ENCODE data around the gene CARD19. TPM values are rescaled to one million over a fixed set of nuclear protein-coding genes. Genes with fewer than 3 reads are reported as not detected.

Gene CARD19
- total and polyA plus RNA-seq, 2 donors (not counting 1 experiment from before 2014, with no cell fraction given), result 31.9 to 63.4 TPM

DNA sequence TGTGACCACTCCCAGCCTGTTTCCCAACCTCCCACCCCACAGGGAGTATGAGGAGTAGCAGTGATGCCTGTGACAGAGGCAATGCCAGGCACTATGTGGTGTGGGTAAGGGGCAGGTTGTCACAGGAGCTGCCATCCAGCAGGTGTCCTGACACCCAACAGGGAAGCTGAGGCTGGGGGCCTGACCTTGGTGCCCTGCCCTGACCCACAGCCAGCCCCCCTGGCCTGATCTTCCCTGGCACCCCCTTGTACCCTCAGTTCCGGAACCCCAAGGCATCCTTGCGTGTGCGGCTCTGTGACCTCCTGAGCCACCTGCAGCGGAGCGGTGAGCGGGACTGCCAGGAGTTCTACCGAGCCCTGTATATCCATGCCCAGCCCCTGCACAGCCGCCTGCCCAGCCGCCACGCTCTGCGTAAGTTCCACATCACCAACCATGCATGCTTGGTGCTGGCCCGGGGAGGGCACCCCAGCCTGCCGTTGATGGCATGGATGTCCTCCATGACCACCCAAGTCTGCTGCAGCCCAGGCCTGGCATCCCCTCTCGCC lies 14.4 kb downstream of the CARD19 start:
- no peaks in the 10 kb centered on the region for H3K9me3 Mint-ChIP-seq (ENCODE audit: insufficient read depth)
- intact Hi-C loops (cut with micrococcal nuclease), result no loop called here
- no peaks in the 10 kb centered on the region for H3K27me3 ChIP-seq (replicated peaks in 1 of 4; ENCODE audit: control extremely low read depth in 1 of 4, control insufficient read depth in 3 of 4, insufficient read depth in 4 of 4, low read length in 3 of 4)
- ATAC-seq (ENCODE audit: low read depth) (no peak), DNase-seq (peak; percentile 24)
- peak overlapping the region; percentile 18 for H3K4me2 ChIP-seq (replicated peaks; ENCODE audit: low read depth, low read length, poor library complexity, severe bottlenecking)
- POLR2A ChIA-PET, result no interaction called here
- H3K27ac Mint-ChIP-seq, result no peak overlapping the region
- peaks cover 44% of the 10 kb centered on the region for H3K79me2 ChIP-seq (ENCODE audit: control insufficient read depth, insufficient read depth, low read length)
- CTCF ChIA-PET, result interaction anchor here (1.2 to 5.6 kb wide), 9 partner anchors 9 to 192 kb away, joined by 3 to 53 read pairs (median 25); partner anchors contain the start of gene CARD19
- H3K9me3 ChIP-seq (ENCODE audit: control extremely low read depth in 1 of 3, control insufficient read depth in 2 of 3, insufficient read depth in 1 of 3, low read length in 2 of 3), result no peaks in the 10 kb centered on the region
- H3K9ac ChIP-seq (ENCODE audit: low read length), result no peak overlapping the region
- no peak for TF ChIP-seq EZH2 (IDR thresholded peaks at IDR 0.05; ENCODE audit: borderline replicate concordance, insufficient read depth, low read depth, low read length, poor library complexity, severe bottlenecking)
- TF ChIP-seq, protein P1, sequence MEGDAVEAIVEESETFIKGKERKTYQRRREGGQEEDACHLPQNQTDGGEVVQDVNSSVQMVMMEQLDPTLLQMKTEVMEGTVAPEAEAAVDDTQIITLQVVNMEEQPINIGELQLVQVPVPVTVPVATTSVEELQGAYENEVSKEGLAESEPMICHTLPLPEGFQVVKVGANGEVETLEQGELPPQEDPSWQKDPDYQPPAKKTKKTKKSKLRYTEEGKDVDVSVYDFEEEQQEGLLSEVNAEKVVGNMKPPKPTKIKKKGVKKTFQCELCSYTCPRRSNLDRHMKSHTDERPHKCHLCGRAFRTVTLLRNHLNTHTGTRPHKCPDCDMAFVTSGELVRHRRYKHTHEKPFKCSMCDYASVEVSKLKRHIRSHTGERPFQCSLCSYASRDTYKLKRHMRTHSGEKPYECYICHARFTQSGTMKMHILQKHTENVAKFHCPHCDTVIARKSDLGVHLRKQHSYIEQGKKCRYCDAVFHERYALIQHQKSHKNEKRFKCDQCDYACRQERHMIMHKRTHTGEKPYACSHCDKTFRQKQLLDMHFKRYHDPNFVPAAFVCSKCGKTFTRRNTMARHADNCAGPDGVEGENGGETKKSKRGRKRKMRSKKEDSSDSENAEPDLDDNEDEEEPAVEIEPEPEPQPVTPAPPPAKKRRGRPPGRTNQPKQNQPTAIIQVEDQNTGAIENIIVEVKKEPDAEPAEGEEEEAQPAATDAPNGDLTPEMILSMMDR (IDR thresholded peaks at IDR 0.05), result no peak
- peaks cover 21 to 29% of the 10 kb centered on the region in 2 donors for H3K4me1 ChIP-seq (ENCODE audit: control insufficient read depth in 2 of 2, insufficient read depth in 2 of 2, low read length in 2 of 2)
- H3K27me3 Mint-ChIP-seq, result no peaks in the 10 kb centered on the region
- no peak overlapping the region for H3K27ac ChIP-seq (ENCODE audit: low read length in 2 of 2)
- 26% methylated on average over 14 of the region's 14 CpGs for WGBS (ENCODE audit: insufficient coverage)
- peaks cover 30% of the 10 kb centered on the region for H3K4me1 Mint-ChIP-seq
- H3K4me3 Mint-ChIP-seq, result no peak overlapping the region
- H3K4me3 ChIP-seq (ENCODE audit: control extremely low read depth in 1 of 5, extremely low read depth in 1 of 5, insufficient read depth in 1 of 5, low read depth in 2 of 5, low read length in 4 of 5), result no peak overlapping the region
- peaks cover 0 to 11% of the 10 kb centered on the region in 2 experiments for H3K36me3 ChIP-seq (replicated peaks in 1 of 2; ENCODE audit: control extremely low read depth in 1 of 2, control insufficient read depth in 1 of 2, extremely low read depth in 1 of 2, insufficient read depth in 2 of 2, low read length in 1 of 2)
- H4K20me1 ChIP-seq (ENCODE audit: control insufficient read depth, insufficient read depth, low read length, poor library complexity, severe bottlenecking), result peaks cover 5% of the 10 kb centered on the region
- H2AFZ ChIP-seq (ENCODE audit: insufficient read depth, low read depth, low read length, poor library complexity, severe bottlenecking), result no peak overlapping the region

DNA sequence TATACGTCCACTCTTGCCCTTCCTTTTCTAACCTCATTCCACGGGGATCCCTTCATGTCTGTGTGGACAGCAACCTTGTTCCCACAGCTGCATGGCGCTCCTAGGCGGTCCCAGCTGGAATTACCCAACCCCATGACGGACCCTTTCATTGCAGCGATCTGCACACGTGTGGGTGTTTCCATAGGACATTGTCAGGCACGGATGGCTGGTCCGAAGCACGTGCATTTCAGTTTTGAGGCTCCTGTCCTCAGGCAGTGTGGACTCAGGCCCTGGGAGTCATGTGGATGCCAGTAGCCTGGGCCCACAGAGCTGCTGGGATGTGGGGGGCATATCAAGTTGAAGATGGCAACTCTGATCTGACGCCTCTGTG lies 15.0 kb downstream of the CARD19 start:
- H3K36me3 ChIP-seq (replicated peaks in 1 of 2; ENCODE audit: control extremely low read depth in 1 of 2, control insufficient read depth in 1 of 2, extremely low read depth in 1 of 2, insufficient read depth in 2 of 2, low read length in 1 of 2), result peaks cover 0 to 11% of the 10 kb centered on the region in 2 experiments
- no peak for TF ChIP-seq EZH2 (IDR thresholded peaks at IDR 0.05; ENCODE audit: borderline replicate concordance, insufficient read depth, low read depth, low read length, poor library complexity, severe bottlenecking)
- TF ChIP-seq, protein P1 (IDR thresholded peaks at IDR 0.05), result no peak
- H3K9me3 ChIP-seq (ENCODE audit: control extremely low read depth in 1 of 3, control insufficient read depth in 2 of 3, insufficient read depth in 1 of 3, low read length in 2 of 3), result no peaks in the 10 kb centered on the region
- peak overlapping the region; percentile 27 for H3K4me2 ChIP-seq (replicated peaks; ENCODE audit: low read depth, low read length, poor library complexity, severe bottlenecking)
- no peaks in the 10 kb centered on the region for H3K27me3 ChIP-seq (replicated peaks in 1 of 4; ENCODE audit: control extremely low read depth in 1 of 4, control insufficient read depth in 3 of 4, insufficient read depth in 4 of 4, low read length in 3 of 4)
- H3K27ac ChIP-seq (ENCODE audit: low read length in 2 of 2), result no peak overlapping the region
- WGBS (ENCODE audit: insufficient coverage), result 72% methylated on average over 11 of the region's 11 CpGs
- Mint-ChIP-seq H3K27ac (no peak overlapping the region), H3K27me3 (no peaks in the 10 kb centered on the region), H3K9me3 (ENCODE audit: insufficient read depth) (no peaks in the 10 kb centered on the region), H3K4me3 (no peak overlapping the region), H3K4me1 (peaks cover 30% of the 10 kb centered on the region)
- ChIA-PET CTCF (interaction anchor here (0.8 to 5.6 kb wide), 6 partner anchors 8 to 191 kb away, joined by 3 to 53 read pairs (median 18); no protein-coding TSS in a partner anchor), POLR2A (no interaction called here)
- no peak overlapping the region for H3K9ac ChIP-seq (ENCODE audit: low read length)
- H3K4me3 ChIP-seq (ENCODE audit: control extremely low read depth in 1 of 5, extremely low read depth in 1 of 5, insufficient read depth in 1 of 5, low read depth in 2 of 5, low read length in 4 of 5), result no peak overlapping the region
- peaks cover 38% of the 10 kb centered on the region for H3K79me2 ChIP-seq (ENCODE audit: control insufficient read depth, insufficient read depth, low read length)
- H3K4me1 ChIP-seq (ENCODE audit: control insufficient read depth in 2 of 2, insufficient read depth in 2 of 2, low read length in 2 of 2), result peaks cover 21 to 29% of the 10 kb centered on the region in 2 donors
- H4K20me1 ChIP-seq (ENCODE audit: control insufficient read depth, insufficient read depth, low read length, poor library complexity, severe bottlenecking), result peaks cover 5% of the 10 kb centered on the region
- intact Hi-C loops (cut with micrococcal nuclease), result no loop called here
- no peak overlapping the region for H2AFZ ChIP-seq (ENCODE audit: insufficient read depth, low read depth, low read length, poor library complexity, severe bottlenecking)
- no peak for ATAC-seq (ENCODE audit: low read depth)
- no peak for DNase-seq
